ENCODE results near the gene NR3C2. TPM values are rescaled to one million over a fixed set of nuclear protein-coding genes. Genes with fewer than 3 reads are reported as not detected.

The NR3C2 gene
- 0.28 and 0.63 TPM in 2 replicates for total RNA-seq (2014; rRNA removed; shearing (Covaris generic))

DNA sequence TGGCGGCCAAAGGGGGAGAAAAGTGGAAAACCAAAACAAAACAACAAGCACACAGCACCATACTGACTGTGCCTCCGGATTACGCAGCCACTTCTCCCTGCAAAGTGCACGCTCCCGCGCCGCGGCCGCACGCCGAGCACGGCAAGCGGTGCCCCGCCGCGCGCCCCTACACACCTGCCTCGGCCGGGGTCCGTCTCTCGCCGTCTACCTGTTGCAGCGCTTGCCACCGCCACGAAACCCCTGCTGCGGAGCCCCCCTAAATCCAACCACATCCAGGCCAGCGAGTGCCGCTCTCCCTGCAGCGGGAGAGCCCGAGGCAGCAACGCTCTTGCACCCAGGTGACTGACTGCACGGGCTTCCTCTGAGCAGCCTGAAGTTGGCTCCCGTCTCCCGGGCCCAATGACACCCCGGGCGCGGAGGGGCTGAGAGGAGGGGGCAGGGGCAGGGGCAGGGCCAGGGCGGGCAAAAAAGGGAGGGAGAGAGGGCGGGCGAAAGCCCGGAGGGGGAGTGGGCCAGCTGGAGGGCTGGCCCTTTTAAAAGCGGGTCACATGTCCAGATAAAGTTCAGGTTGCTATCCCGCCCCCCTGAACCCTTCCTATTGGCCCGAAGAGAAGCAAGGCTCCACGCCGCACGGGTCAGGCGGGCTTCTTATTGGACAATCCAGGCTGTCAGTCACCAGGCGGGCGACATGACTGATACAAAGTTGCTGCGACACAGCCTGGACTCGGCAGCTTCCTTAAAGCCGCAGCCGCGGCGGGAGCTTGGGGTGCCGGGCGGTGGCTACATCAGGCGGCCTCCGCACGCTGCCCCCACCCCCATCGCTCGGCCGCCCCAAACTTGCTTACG, at the start of gene NR3C2:
Gene NR3C2, minus strand, starts transcription at position 429 of the 846 bp plus-strand sequence.
- Histone ChIP-seq H3K27me3 (0 out of 2 replicates have a peak, but pooled peaks cover 10% of the 10 kb centered on the region), H3K4me3 (peak within 1 kb of the TSS; percentile 62), H3K27ac (no peak within 1 kb of the TSS)

GRCh38 chr4:148487181-148487580, 45.0 kb upstream of the NR3C2 start:
- H3K36me3 ChIP-seq, result no peaks in the 10 kb centered on the region
- no peak for DNase-seq
- no peaks in the 10 kb centered on the region for H3K27me3 ChIP-seq
- no peak overlapping the region for H3K27ac ChIP-seq
- H3K4me3 ChIP-seq, result no peak overlapping the region
- no peaks in the 10 kb centered on the region for H3K4me1 ChIP-seq
- H3K9me3 ChIP-seq (replicated peaks), result no peaks in the 10 kb centered on the region

More for the DNA sequence above, at the start of gene NR3C2:
- H3K4me1 ChIP-seq, result no peaks in the 10 kb centered on the region
- H3K36me3 ChIP-seq, result no peaks in the 10 kb centered on the region
- no peaks in the 10 kb centered on the region for H3K9me3 ChIP-seq (replicated peaks)
- DNase-seq, result peak; percentile 95 to 96

DNA sequence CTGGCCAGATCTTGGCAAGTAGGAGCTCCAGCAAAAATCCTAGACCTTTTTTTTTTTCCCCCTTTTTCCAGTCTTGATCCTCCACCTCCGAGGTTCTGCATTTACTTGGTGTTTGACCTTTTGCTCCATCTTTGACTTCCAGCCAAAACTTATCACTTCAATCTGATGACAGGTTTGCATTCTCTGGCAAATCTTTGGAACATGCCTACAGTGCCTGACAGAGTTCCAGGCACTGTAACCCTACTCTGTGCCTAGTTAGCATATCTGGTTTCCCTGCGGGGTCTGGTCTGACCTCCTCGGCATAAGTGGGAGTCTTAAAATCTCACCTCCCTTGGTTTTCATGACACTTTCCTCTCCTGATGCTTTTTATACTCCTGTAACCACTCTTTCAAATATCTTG, 39.4 kb upstream of the NR3C2 start:
- no peak for DNase-seq
- no peak overlapping the region for H3K27ac ChIP-seq
- no peaks in the 10 kb centered on the region for H3K27me3 ChIP-seq
- H3K9me3 ChIP-seq (replicated peaks), result no peaks in the 10 kb centered on the region
- no peak overlapping the region for H3K4me3 ChIP-seq
- H3K36me3 ChIP-seq, result no peaks in the 10 kb centered on the region
- H3K4me1 ChIP-seq, result no peaks in the 10 kb centered on the region

GRCh38 chr4:148477276-148477675, 35.1 kb upstream of the NR3C2 start:
- Histone ChIP-seq H3K4me3 (no peak overlapping the region), H3K27me3 (no peaks in the 10 kb centered on the region), H3K36me3 (no peaks in the 10 kb centered on the region), H3K27ac (no peak overlapping the region), H3K9me3 (replicated peaks) (no peaks in the 10 kb centered on the region), H3K4me1 (no peaks in the 10 kb centered on the region)
- no peak for DNase-seq

- no peak for DNase-seq
- no peaks in the 10 kb centered on the region for H3K9me3 ChIP-seq (replicated peaks)
Measured at GRCh38 chr4:148469938-148470337, 27.7 kb upstream of the NR3C2 start.

GRCh38 chr4:148454835-148455234, 12.6 kb upstream of the NR3C2 start:
- Histone ChIP-seq H3K27me3 (no peaks in the 10 kb centered on the region), H3K4me1 (no peaks in the 10 kb centered on the region), H3K4me3 (no peak overlapping the region), H3K9me3 (replicated peaks) (no peaks in the 10 kb centered on the region), H3K27ac (no peak overlapping the region), H3K36me3 (no peaks in the 10 kb centered on the region)
- no peak for DNase-seq

More at GRCh38 chr4:148469938-148470337, 27.7 kb upstream of the NR3C2 start:
- no peaks in the 10 kb centered on the region for H3K4me1 ChIP-seq
- no peaks in the 10 kb centered on the region for H3K27me3 ChIP-seq
- no peaks in the 10 kb centered on the region for H3K36me3 ChIP-seq
- no peak overlapping the region for H3K4me3 ChIP-seq
- H3K27ac ChIP-seq, result no peak overlapping the region

DNA sequence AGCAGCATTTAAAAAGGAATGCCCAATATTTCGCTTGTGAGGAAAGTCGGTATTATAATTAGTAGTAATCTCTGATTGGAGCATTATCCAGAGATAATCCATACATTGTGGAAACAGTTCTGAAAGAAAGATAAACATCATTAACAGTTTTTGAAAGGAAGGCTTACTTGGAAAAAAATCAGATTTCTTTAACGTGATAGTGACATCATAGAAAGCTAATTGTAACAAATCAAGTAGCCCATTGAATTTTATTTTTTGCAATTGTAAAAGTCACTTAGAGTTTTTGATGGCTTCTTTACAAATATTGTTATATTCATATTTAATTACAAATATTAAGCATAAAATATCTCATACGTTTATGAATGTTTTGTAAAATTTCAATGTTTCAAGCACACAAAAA, 11.6 kb upstream of the NR3C2 start:
- no peak for DNase-seq

GRCh38 chr4:148452970-148453369, 10.8 kb upstream of the NR3C2 start:
- H3K27ac ChIP-seq, result no peak overlapping the region
- peak in 1 of 2 experiments; percentile 3 for DNase-seq
- H3K9me3 ChIP-seq (replicated peaks), result no peaks in the 10 kb centered on the region
- no peaks in the 10 kb centered on the region for H3K4me1 ChIP-seq
- no peak overlapping the region for H3K4me3 ChIP-seq
- no peaks in the 10 kb centered on the region for H3K36me3 ChIP-seq
- H3K27me3 ChIP-seq, result no peaks in the 10 kb centered on the region

More for the DNA sequence above, 11.6 kb upstream of the NR3C2 start:
- Histone ChIP-seq H3K9me3 (replicated peaks) (no peaks in the 10 kb centered on the region), H3K4me3 (no peak overlapping the region), H3K27ac (no peak overlapping the region), H3K4me1 (no peaks in the 10 kb centered on the region), H3K36me3 (no peaks in the 10 kb centered on the region), H3K27me3 (no peaks in the 10 kb centered on the region)

- Histone ChIP-seq H3K36me3 (no peaks in the 10 kb centered on the region), H3K4me3 (no peak overlapping the region), H3K4me1 (no peaks in the 10 kb centered on the region), H3K27me3 (0 out of 2 replicates have a peak, but pooled peaks cover 5% of the 10 kb centered on the region), H3K9me3 (replicated peaks) (no peaks in the 10 kb centered on the region), H3K27ac (no peak overlapping the region)
- no peak for DNase-seq
Measured at GRCh38 chr4:148449921-148450320, 7.7 kb upstream of the NR3C2 start.

DNA sequence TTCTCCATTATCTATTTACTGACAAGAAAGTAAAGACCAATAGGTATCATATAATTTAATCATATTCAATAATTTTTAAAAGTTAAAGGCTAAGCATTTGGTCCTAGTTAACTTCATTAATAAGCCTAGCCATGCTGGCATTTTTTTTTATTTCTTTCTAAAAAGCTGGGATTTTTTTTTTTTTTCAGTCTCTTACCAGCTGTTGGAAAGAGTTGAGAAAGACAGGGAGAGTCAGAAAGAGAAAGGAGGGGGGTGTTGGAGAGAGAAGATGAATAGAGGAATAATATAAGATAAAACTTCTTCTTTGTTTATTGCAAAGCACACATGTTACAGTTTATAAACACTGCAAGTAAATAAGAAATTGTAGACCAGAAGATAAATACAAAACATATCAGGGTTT, 5.9 kb upstream of the NR3C2 start:
- Histone ChIP-seq H3K27me3 (0 out of 2 replicates have a peak, but pooled peaks cover 10% of the 10 kb centered on the region), H3K27ac (no peak overlapping the region), H3K4me3 (no peak overlapping the region), H3K9me3 (replicated peaks) (no peaks in the 10 kb centered on the region), H3K36me3 (no peaks in the 10 kb centered on the region), H3K4me1 (no peaks in the 10 kb centered on the region)
- no peak for DNase-seq

GRCh38 chr4:148447681-148448080, 5.5 kb upstream of the NR3C2 start:
- DNase-seq, result peak in 1 of 2 experiments; percentile 2
- no peak overlapping the region for H3K27ac ChIP-seq

DNA sequence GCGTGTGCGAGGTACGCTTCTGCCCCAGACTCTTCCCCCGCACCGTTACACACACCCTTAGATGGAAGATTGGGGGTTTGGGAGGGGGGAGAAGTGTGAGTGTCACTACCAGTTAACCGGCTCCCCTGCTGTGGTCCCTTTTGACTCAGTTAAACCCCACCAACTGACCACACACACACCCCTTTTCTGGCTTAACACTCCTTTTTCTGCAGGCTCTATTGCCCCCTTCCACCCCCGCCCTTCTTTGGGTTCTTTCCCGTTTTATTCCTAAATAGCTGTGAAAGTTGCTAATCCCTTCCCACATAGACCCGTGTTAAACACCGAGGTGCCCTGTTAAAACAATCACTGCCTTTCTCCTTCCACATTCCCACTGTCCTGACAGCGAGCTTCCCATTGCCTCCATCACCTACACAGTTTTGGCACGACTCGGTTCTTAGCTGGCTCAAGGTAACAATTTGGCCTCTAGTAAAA, 3.7 kb upstream of the NR3C2 start:
- DNase-seq, result peak in 1 of 2 experiments; percentile 5
- Histone ChIP-seq H3K27me3 (0 out of 2 replicates have a peak, but pooled peaks cover 10% of the 10 kb centered on the region), H3K27ac (no peak overlapping the region), H3K4me3 (peak overlapping the region; percentile 62), H3K9me3 (replicated peaks) (no peaks in the 10 kb centered on the region), H3K4me1 (no peaks in the 10 kb centered on the region), H3K36me3 (no peaks in the 10 kb centered on the region)

More at GRCh38 chr4:148447681-148448080, 5.5 kb upstream of the NR3C2 start:
- H3K4me1 ChIP-seq, result no peaks in the 10 kb centered on the region
- H3K4me3 ChIP-seq, result no peak overlapping the region
- H3K36me3 ChIP-seq, result no peaks in the 10 kb centered on the region
- 0 out of 2 replicates have a peak, but pooled peaks cover 10% of the 10 kb centered on the region for H3K27me3 ChIP-seq
- no peaks in the 10 kb centered on the region for H3K9me3 ChIP-seq (replicated peaks)

DNA sequence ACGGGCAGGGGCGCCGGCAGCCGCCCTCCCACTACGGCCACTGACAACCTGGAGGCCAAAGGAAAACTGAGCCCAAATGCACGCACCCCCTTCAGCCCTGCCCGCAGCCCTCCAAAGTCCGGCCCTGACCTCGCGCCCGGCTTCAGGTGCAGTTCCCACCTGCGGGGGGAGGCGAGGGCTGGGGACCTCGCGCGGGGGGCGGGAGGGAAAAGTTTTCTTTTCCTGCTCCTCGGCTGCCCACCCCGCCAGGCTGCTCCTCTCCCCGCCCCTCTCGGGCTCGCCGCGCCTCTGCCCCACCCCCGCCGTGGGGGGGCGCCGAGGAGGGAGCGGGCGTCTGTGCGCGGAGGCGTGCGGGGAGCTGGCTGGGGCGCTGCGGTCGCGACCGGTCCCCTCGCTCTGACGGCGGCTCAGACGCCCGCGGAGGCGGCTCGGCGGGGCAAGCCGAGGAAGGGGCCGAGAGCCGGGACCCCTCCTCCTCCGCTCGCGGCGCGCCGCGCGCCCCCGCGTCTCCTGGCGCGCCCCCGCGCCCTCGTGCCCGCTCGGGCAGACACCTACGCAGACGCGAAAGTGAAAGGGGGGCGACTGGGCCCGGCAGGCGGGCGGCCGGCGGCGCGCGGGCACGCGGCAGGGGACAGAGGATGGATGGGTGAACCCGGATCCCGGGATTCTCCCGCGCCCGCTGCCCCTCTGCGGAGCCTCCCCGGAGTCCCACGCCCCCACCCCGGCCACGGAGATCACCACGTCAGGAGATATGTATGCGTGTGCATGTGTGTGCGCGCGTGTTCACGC, 3.1 kb upstream of the NR3C2 start:
- no peaks in the 10 kb centered on the region for H3K36me3 ChIP-seq
- no peaks in the 10 kb centered on the region for H3K9me3 ChIP-seq (replicated peaks)
- H3K4me3 ChIP-seq, result peak overlapping the region; percentile 62
- H3K27me3 ChIP-seq, result 0 out of 2 replicates have a peak, but pooled peaks cover 10% of the 10 kb centered on the region
- H3K27ac ChIP-seq, result no peak overlapping the region
- peak; percentile 27 to 37 for DNase-seq
- H3K4me1 ChIP-seq, result no peaks in the 10 kb centered on the region

DNA sequence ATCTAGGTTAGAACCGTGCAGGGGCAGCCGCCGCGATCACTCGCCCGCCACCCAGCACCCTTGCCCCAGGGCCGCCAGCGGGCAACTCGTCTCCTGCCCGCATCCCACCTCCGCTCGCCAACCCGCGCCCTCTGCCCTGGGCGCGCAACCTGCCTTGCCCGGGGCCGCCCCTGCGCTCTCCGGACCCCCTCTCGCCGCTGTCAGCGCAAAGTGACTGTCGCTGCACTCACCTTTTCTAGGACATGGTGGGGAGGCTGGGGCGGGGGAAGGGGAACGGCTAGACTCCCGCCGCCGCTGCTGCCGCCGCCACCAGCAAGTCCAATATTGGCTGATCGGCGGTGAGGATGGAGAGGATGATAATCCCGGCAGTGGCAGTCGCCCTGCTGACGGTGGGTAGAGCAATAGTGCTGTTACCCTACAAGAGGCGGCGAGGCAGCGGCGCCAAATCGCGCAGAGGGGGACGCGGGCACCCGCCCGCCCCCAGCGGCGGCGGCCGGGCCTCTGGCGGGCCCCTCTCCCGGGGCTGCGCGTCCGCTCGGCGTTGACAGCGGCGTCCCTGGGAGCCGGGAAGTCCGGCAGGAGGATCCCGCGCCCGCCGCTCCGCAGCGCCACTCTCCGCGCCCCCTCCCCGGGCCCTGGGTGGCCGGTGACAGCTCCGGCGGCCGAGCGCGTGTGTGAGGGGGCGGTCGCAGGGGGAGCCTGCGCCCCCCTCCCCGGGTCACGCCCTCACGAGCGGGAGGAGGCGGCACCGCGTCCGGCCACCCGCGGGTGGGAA, 2.3 kb upstream of the NR3C2 start:
- Histone ChIP-seq H3K36me3 (no peaks in the 10 kb centered on the region), H3K4me1 (no peaks in the 10 kb centered on the region), H3K27me3 (0 out of 2 replicates have a peak, but pooled peaks cover 10% of the 10 kb centered on the region), H3K4me3 (peak overlapping the region; percentile 62), H3K9me3 (replicated peaks) (no peaks in the 10 kb centered on the region), H3K27ac (no peak overlapping the region)
- peak; percentile 18 to 30 for DNase-seq
